SW480 (cell line): ENCODE measurements around the gene NXN.
"Not testable (repeated sequence)": the region's sequence is repeated elsewhere in the genome, so short reads cannot be mapped to it uniquely, and the experiment has no call there.

ENCODE experiments used
- DNase-seq: peaks from one replicate; pipeline ENCODE4 v3.0.0-alpha.2; 2016; ENCODE audit warnings: low spot score

The NXN gene

GRCh38 chr17:887551-888209 lies 91.9 kb downstream of the NXN start:
- DNase-seq: no peak

- DNase-seq: no peak
Observed at GRCh38 chr17:885971-886571, 93.5 kb downstream of the NXN start.

GRCh38 chr17:883586-883962 lies 96.0 kb downstream of the NXN start:
- DNase-seq: no peak

GRCh38 chr17:882827-883585 lies 96.6 kb downstream of the NXN start:
- DNase-seq: peak; percentile 72

GRCh38 chr17:881778-882177 lies 97.8 kb downstream of the NXN start:
- DNase-seq: no peak

- DNase-seq: no peak
Observed at GRCh38 chr17:880443-881269, 98.9 kb downstream of the NXN start.

GRCh38 chr17:879546-880442 lies 99.8 kb downstream of the NXN start:
- peak; percentile 89 for DNase-seq

- DNase-seq: no peak
Observed at GRCh38 chr17:877630-878029, 101.9 kb downstream of the NXN start.

- no peak for DNase-seq
Observed at GRCh38 chr17:876272-876671, 103.3 kb downstream of the NXN start.

GRCh38 chr17:874590-874989 lies 105.0 kb downstream of the NXN start:
- not testable (repeated sequence) for DNase-seq

- DNase-seq: no peak
Observed at GRCh38 chr17:872855-873254, 106.7 kb downstream of the NXN start.

GRCh38 chr17:871751-872519 lies 107.6 kb downstream of the NXN start:
- no peak for DNase-seq

GRCh38 chr17:869567-870525 lies 109.7 kb downstream of the NXN start:
- peak; percentile 46 for DNase-seq

- no peak for DNase-seq
Observed at GRCh38 chr17:869086-869485, 110.5 kb downstream of the NXN start.

GRCh38 chr17:867896-868489 lies 111.6 kb downstream of the NXN start:
- DNase-seq: no peak

GRCh38 chr17:867238-867637 lies 112.3 kb downstream of the NXN start:
- not testable (repeated sequence) for DNase-seq

- DNase-seq: no peak
Observed at GRCh38 chr17:866568-867103, 112.9 kb downstream of the NXN start.

- no peak for DNase-seq
Observed at GRCh38 chr17:864315-864714, 115.3 kb downstream of the NXN start.

- no peak for DNase-seq
Observed at GRCh38 chr17:863880-864279, 115.7 kb downstream of the NXN start.
